ENCODE data around the gene APH1A. TPM values are rescaled to one million over a fixed set of nuclear protein-coding genes. Genes with fewer than 3 reads are reported as not detected.
A peak's percentile ranks its signal among the peaks of the same experiment; 100 is the strongest.

APH1A gene
- total and polyA plus RNA-seq, 2 of the 13 experiments (the other 11 are each of a cell fraction or from before 2014, with no cell fraction given) = 114 to 130 TPM

DNA sequence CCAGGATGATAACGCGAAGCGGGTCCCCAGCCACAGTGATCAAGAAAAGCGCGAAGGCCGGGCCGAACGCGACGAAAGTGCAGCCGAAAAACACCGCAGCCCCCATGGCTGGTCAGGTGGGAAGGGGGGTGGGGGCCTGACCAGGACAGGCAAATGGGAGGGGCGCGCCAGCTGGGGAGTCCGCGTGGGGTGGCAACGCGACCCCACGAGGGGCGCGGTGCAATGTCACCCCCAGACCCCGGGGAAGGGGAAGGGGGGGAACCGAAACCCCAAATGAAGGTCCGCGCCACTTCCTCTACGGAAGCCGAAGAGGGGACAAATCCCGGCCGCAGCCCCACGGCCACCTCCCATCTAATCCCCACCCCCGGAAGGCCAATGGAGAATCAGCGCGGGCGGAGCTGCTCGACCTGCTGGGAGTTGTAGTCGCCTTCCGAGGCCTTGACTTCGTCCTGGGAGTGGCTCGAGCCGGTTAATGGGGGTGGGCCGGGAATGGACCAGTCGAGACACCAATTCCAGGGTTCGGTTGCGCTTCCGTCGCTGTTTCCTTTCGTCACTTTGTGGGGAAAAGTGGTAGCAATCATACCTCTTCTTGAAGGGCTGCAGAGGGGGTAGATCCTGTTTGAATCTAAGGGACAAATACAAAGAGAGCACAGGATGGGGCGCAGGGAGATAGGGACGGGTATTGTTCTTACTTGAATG, at the start of gene APH1A (continued):
- TF ChIP-seq, protein P1, sequence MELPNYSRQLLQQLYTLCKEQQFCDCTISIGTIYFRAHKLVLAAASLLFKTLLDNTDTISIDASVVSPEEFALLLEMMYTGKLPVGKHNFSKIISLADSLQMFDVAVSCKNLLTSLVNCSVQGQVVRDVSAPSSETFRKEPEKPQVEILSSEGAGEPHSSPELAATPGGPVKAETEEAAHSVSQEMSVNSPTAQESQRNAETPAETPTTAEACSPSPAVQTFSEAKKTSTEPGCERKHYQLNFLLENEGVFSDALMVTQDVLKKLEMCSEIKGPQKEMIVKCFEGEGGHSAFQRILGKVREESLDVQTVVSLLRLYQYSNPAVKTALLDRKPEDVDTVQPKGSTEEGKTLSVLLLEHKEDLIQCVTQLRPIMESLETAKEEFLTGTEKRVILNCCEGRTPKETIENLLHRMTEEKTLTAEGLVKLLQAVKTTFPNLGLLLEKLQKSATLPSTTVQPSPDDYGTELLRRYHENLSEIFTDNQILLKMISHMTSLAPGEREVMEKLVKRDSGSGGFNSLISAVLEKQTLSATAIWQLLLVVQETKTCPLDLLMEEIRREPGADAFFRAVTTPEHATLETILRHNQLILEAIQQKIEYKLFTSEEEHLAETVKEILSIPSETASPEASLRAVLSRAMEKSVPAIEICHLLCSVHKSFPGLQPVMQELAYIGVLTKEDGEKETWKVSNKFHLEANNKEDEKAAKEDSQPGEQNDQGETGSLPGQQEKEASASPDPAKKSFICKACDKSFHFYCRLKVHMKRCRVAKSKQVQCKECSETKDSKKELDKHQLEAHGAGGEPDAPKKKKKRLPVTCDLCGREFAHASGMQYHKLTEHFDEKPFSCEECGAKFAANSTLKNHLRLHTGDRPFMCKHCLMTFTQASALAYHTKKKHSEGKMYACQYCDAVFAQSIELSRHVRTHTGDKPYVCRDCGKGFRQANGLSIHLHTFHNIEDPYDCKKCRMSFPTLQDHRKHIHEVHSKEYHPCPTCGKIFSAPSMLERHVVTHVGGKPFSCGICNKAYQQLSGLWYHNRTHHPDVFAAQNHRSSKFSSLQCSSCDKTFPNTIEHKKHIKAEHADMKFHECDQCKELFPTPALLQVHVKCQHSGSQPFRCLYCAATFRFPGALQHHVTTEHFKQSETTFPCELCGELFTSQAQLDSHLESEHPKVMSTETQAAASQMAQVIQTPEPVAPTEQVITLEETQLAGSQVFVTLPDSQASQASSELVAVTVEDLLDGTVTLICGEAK (IDR thresholded peaks at IDR 0.05) = no peak
- TF ChIP-seq, protein P1 (CRISPR knock-in tag; IDR thresholded peaks at IDR 0.05) = no peak
- TF ChIP-seq SIX4 (CRISPR knock-in tag; IDR thresholded peaks at IDR 0.05) (no peak), EED (CRISPR knock-in tag; IDR thresholded peaks at IDR 0.05) (peak; percentile 87; the same call in 1 of the 2 replicates), DMAP1 (CRISPR knock-in tag; IDR thresholded peaks at IDR 0.05) (peak; percentile 74), ZNF773 (CRISPR knock-in tag; IDR thresholded peaks at IDR 0.05; ENCODE audit: borderline replicate concordance) (peak; percentile 52; the same call in 1 of the 2 replicates), ELF3 (CRISPR knock-in tag; IDR thresholded peaks at IDR 0.05) (peak; percentile 27; the same call in 1 of the 2 replicates), TCF12 (IDR thresholded peaks at IDR 0.05) (no peak), TCF12 (CRISPR knock-in tag; IDR thresholded peaks at IDR 0.05) (no peak), TBX2 (CRISPR knock-in tag; IDR thresholded peaks at IDR 0.05; ENCODE audit: borderline replicate concordance) (peak; percentile 80), ZNF326 (CRISPR knock-in tag; IDR thresholded peaks at IDR 0.05; ENCODE audit: borderline replicate concordance) (no peak)
- TF ChIP-seq, protein P2, sequence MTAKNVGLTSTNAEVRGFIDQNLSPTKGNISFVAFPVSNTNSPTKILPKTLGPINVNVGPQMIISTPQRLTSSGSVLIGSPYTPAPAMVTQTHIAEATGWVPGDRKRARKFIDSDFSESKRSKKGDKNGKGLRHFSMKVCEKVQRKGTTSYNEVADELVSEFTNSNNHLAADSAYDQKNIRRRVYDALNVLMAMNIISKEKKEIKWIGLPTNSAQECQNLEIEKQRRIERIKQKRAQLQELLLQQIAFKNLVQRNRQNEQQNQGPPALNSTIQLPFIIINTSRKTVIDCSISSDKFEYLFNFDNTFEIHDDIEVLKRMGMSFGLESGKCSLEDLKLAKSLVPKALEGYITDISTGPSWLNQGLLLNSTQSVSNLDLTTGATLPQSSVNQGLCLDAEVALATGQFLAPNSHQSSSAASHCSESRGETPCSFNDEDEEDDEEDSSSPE (CRISPR knock-in tag; IDR thresholded peaks at IDR 0.05) = peak; percentile 79
- TF ChIP-seq, protein P3, sequence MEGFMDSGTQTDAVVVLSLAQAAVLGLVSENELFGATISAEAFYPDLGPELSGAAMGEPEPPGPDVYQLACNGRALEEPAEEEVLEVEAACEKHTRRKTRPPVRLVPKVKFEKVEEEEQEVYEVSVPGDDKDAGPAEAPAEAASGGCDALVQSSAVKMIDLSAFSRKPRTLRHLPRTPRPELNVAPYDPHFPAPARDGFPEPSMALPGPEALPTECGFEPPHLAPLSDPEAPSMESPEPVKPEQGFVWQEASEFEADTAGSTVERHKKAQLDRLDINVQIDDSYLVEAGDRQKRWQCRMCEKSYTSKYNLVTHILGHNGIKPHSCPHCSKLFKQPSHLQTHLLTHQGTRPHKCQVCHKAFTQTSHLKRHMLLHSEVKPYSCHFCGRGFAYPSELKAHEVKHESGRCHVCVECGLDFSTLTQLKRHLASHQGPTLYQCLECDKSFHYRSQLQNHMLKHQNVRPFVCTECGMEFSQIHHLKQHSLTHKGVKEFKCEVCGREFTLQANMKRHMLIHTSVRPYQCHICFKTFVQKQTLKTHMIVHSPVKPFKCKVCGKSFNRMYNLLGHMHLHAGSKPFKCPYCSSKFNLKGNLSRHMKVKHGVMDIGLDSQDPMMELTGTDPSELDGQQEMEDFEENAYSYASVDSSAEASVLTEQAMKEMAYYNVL (CRISPR knock-in tag; IDR thresholded peaks at IDR 0.05; ENCODE audit: borderline replicate concordance) = no peak; the same call in 1 of the 2 replicates
- TF ChIP-seq, protein P4, sequence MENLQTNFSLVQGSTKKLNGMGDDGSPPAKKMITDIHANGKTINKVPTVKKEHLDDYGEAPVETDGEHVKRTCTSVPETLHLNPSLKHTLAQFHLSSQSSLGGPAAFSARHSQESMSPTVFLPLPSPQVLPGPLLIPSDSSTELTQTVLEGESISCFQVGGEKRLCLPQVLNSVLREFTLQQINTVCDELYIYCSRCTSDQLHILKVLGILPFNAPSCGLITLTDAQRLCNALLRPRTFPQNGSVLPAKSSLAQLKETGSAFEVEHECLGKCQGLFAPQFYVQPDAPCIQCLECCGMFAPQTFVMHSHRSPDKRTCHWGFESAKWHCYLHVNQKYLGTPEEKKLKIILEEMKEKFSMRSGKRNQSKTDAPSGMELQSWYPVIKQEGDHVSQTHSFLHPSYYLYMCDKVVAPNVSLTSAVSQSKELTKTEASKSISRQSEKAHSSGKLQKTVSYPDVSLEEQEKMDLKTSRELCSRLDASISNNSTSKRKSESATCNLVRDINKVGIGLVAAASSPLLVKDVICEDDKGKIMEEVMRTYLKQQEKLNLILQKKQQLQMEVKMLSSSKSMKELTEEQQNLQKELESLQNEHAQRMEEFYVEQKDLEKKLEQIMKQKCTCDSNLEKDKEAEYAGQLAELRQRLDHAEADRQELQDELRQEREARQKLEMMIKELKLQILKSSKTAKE (CRISPR knock-in tag; IDR thresholded peaks at IDR 0.05; ENCODE audit: borderline replicate concordance) = no peak

All from HepG2 (cell line).